Panc1 (cell line): ENCODE data around the gene ANO6. TPM values are rescaled to one million over a fixed set of nuclear protein-coding genes. Genes with fewer than 3 reads are reported as not detected.

Source experiments
- ATAC-seq: fragments of 200-7000 bp; cut with Tn5 transposase; 2 replicates; pipeline ENCODE4 v1.9.1; 2020; ENCODE audit warnings: mild to moderate bottlenecking, moderate library complexity
- BruUV-seq: library from RNA; stranded (reverse); fragments of 400-500 nt; replicated peaks from 2 replicates; lab custom pipeline; 2021; lab: Mats Ljungman, UMichigan
- CTCF ChIA-PET: fragments of 300-600 bp; sonication (Branson Sonifier 250); formaldehyde crosslinking; loops from one replicate; lab custom pipeline; 2022; ENCODE audit warnings: antibody characterized with exemption; lab: Charles Lee
- POLR2A ChIA-PET: fragments of 300-600 bp; sonication (Branson Sonifier 250); formaldehyde crosslinking; loops from one replicate; lab custom pipeline; 2022; ENCODE audit warnings: antibody characterized with exemption; lab: Charles Lee
- DNase-seq: peaks from one replicate; pipeline ENCODE4 v3.0.0-alpha.2; 2010; ENCODE audit warnings: low read depth, low spot score
- H3K27ac ChIP-seq: 2 replicates; pipeline ENCODE4 v1.5.1; 2011; ENCODE audit warnings: mild to moderate bottlenecking, low read length, inconsistent platforms
- H3K27me3 ChIP-seq: fragments of 200-500 bp; sonication (Bioruptor generic); 2 replicates; pipeline ENCODE4 v1.6.0; 2014; ENCODE audit warnings: low read length, inconsistent platforms; ENCODE audit not compliant: control insufficient read depth, insufficient read depth
- H3K36me3 ChIP-seq: fragments of 200-500 bp; sonication (Bioruptor generic); 2 replicates; pipeline ENCODE4 v1.5.1; 2014; ENCODE audit warnings: inconsistent platforms, mild to moderate bottlenecking, low read length, moderate library complexity; ENCODE audit not compliant: control insufficient read depth, insufficient read depth
- H3K4me1 ChIP-seq: 2 replicates; pipeline ENCODE4 v1.5.1; 2011; ENCODE audit warnings: inconsistent platforms, mild to moderate bottlenecking, low read length, moderate library complexity; ENCODE audit not compliant: control insufficient read depth, insufficient read depth
- H3K4me3 ChIP-seq, 2 experiments: 2 replicates each; pipeline ENCODE4 v1.5.1; 2011 to 2012; ENCODE audit warnings: low read depth in 2 of 2, low read length in 2 of 2, mild to moderate bottlenecking in 2 of 2, inconsistent platforms in 1 of 2, moderate library complexity in 1 of 2
- H3K9me3 ChIP-seq: fragments of 200-500 bp; sonication (Bioruptor generic); 2 replicates; pipeline ENCODE4 v1.5.1; 2014; ENCODE audit warnings: low read depth, mild to moderate bottlenecking, inconsistent platforms, low read length, moderate library complexity; ENCODE audit not compliant: control insufficient read depth, insufficient read depth
- CTCF ChIP-seq: fragments of 450-650 bp; IDR thresholded peaks from 2 replicates; pipeline ENCODE4 v1.5.1; 2017; ENCODE audit warnings: mild to moderate bottlenecking
- POLR2AphosphoS5 ChIP-seq: IDR thresholded peaks from 2 replicates; pipeline ENCODE4 v1.6.1; 2012; ENCODE audit warnings: mild to moderate bottlenecking, low read depth, low read length, moderate library complexity
- REST ChIP-seq, 2 experiments: IDR thresholded peaks; 2 replicates each; pipeline ENCODE4 v1.6.1; 2011 to 2012; ENCODE audit warnings: low read depth in 2 of 2, control low read depth in 1 of 2, low read length in 1 of 2, mild to moderate bottlenecking in 1 of 2, moderate library complexity in 1 of 2; ENCODE audit not compliant: insufficient read depth in 1 of 2
- SIN3A ChIP-seq: IDR thresholded peaks from 2 replicates; pipeline ENCODE4 v1.6.1; 2012; ENCODE audit warnings: low read depth, mild to moderate bottlenecking, low read length, moderate library complexity, borderline replicate concordance; ENCODE audit not compliant: insufficient read depth
- TCF7L2 ChIP-seq: IDR thresholded peaks from 2 replicates; pipeline ENCODE4 v1.6.1; 2011; ENCODE audit warnings: mild to moderate bottlenecking, low read depth, low read length, inconsistent platforms
- in situ Hi-C: cut with HindIII; loops from 2 replicates; pipeline ENCODE4 v1.10.0; 2016; ENCODE audit warnings: low sequenced_read_pairs, low pct_unique_long_range_greater_than_20kb
- intact Hi-C: fragments of 100-400 bp; cut with micrococcal nuclease; formaldehyde crosslinking; loops from one replicate; pipeline ENCODE4 v1.10.0; 2022; ENCODE audit not compliant: unreplicated experiment
- total RNA-seq: library from RNA; stranded (reverse); gene quantifications from one replicate; pipeline ENCODE4 v1.2.1, GENCODE V29; 2021; ENCODE audit not compliant: unreplicated experiment

Gene ANO6
- total RNA-seq, 1 experiment from 2014 or later: 120 TPM

GRCh38 chr12:45186762-45187161, 29.1 kb upstream of the ANO6 start:
- intact Hi-C loops (no loop called here), in situ Hi-C loops (no loop called here)
- no peaks in the 10 kb centered on the region for H3K4me1 ChIP-seq
- H3K9me3 ChIP-seq: no peaks in the 10 kb centered on the region
- POLR2A ChIA-PET: no interaction called here
- CTCF ChIA-PET: no interaction called here
- no peak for TF ChIP-seq SIN3A
- no peak for TF ChIP-seq TCF7L2
- TF ChIP-seq CTCF: no peak
- TF ChIP-seq POLR2AphosphoS5: no peak
- no peak for TF ChIP-seq REST (IDR thresholded peaks at IDR 0.05; ENCODE audit: insufficient read depth in 1 of 2, low read depth in 2 of 2, low read length in 1 of 2)
- DNase-seq (no peak), ATAC-seq (no peak)
- no peaks in the 10 kb centered on the region for H3K36me3 ChIP-seq
- H3K27ac ChIP-seq: no peak overlapping the region
- no TSS peak for BruUV-seq
- H3K27me3 ChIP-seq: no peaks in the 10 kb centered on the region
- H3K4me3 ChIP-seq: no peak overlapping the region

GRCh38 chr12:45189766-45190403, 26.0 kb upstream of the ANO6 start:
- CTCF ChIA-PET: no interaction called here
- in situ Hi-C loops (no loop called here), intact Hi-C loops (no loop called here)
- no peak for ATAC-seq
- no peak for DNase-seq
- H3K9me3 ChIP-seq: no peaks in the 10 kb centered on the region
- H3K4me1 ChIP-seq: peaks cover 11% of the 10 kb centered on the region; the same call in 1 of the 2 replicates
- POLR2A ChIA-PET: interaction anchor here (0.5 to 0.6 kb wide), 2 partner anchors 17 to 142 kb away, joined by 3 to 6 read pairs; no protein-coding TSS in a partner anchor
- TF ChIP-seq TCF7L2 (no peak), POLR2AphosphoS5 (no peak), SIN3A (no peak), CTCF (no peak), REST (IDR thresholded peaks at IDR 0.05; ENCODE audit: insufficient read depth in 1 of 2, low read depth in 2 of 2, low read length in 1 of 2) (no peak)
- H3K27ac ChIP-seq: no peak overlapping the region
- H3K27me3 ChIP-seq: no peaks in the 10 kb centered on the region
- no peaks in the 10 kb centered on the region for H3K36me3 ChIP-seq
- H3K4me3 ChIP-seq: no peak overlapping the region
- BruUV-seq: no TSS peak
